Naive thymus-derived CD4-positive, alpha-beta T cell (primary cell): ENCODE data around the gene RUNX2. TPM values are rescaled to one million over a fixed set of nuclear protein-coding genes. Genes with fewer than 3 reads are reported as not detected.
A peak's percentile ranks its signal among the peaks of the same experiment; 100 is the strongest.

Experiments used
- ATAC-seq: fragments of 150-1000 bp; cut with Tn5 transposase; 2 replicates; pipeline ENCODE4 v1.10.0; 2021; ENCODE audit warnings: mild to moderate bottlenecking, moderate library complexity
- CTCF ChIA-PET: fragments of 350-600 bp; sonication (Branson Sonifier 250); formaldehyde crosslinking; loops from one replicate; lab custom pipeline; 2021; ENCODE audit warnings: antibody characterized with exemption; lab: Charles Lee
- POLR2A ChIA-PET: fragments of 350-600 bp; sonication (Branson Sonifier 250); formaldehyde crosslinking; loops from one replicate; lab custom pipeline; 2021; ENCODE audit warnings: antibody characterized with exemption, inconsistent platforms; lab: Charles Lee
- DNase-seq, 9 donors: peaks; one replicate each; pipeline versions ENCODE4 v3.0.0 to v3.0.0-alpha.2; 2020 to 2022; ENCODE audit warnings: mixed read lengths in 1 of 9
- H3K27ac ChIP-seq: one replicate; pipeline ENCODE4 v1.7.0; 2013; ENCODE audit warnings: mild to moderate bottlenecking, low read depth, low read length, moderate library complexity
- H3K27me3 ChIP-seq, 2 donors: one replicate each; pipeline ENCODE4 v1.7.0; 2013; ENCODE audit warnings: low read length in 2 of 2, mild to moderate bottlenecking in 2 of 2, moderate library complexity in 2 of 2; ENCODE audit not compliant: control insufficient read depth in 2 of 2, insufficient read depth in 2 of 2
- H3K36me3 ChIP-seq, 3 experiments: 1 replicate in 2 of 3; 2 replicates in 1 of 3; pipeline ENCODE4 v1.7.0; 2013; ENCODE audit warnings: low read length in 3 of 3, mild to moderate bottlenecking in 3 of 3, moderate library complexity in 1 of 3; ENCODE audit not compliant: insufficient read depth in 3 of 3, control insufficient read depth in 2 of 3
- H3K4me1 ChIP-seq, 2 donors: one replicate each; pipeline ENCODE4 v1.7.0; 2013; ENCODE audit warnings: low read length in 2 of 2, mild to moderate bottlenecking in 2 of 2, moderate library complexity in 1 of 2; ENCODE audit not compliant: control insufficient read depth in 2 of 2, insufficient read depth in 2 of 2
- H3K4me3 ChIP-seq: 2 replicates; pipeline ENCODE4 v1.7.0; 2013; ENCODE audit warnings: mild to moderate bottlenecking, low read length
- H3K9me3 ChIP-seq, 3 experiments: 1 replicate in 2 of 3; 2 replicates in 1 of 3; pipeline ENCODE4 v1.7.0; 2013; ENCODE audit warnings: low read length in 3 of 3; ENCODE audit not compliant: control insufficient read depth in 2 of 3
- H3K27ac Mint-ChIP-seq, 9 donors: one replicate each; pipeline ENCODE4 v1.8.0; 2020 to 2022; ENCODE audit warnings: mixed read lengths in 9 of 9, mild to moderate bottlenecking in 8 of 9, moderate library complexity in 5 of 9, inconsistent platforms in 2 of 9
- H3K27me3 Mint-ChIP-seq, 5 donors: one replicate each; pipeline ENCODE4 v1.8.0; 2021 to 2022; ENCODE audit warnings: mixed read lengths in 5 of 5, mild to moderate bottlenecking in 1 of 5
- H3K36me3 Mint-ChIP-seq, 5 donors: one replicate each; pipeline ENCODE4 v1.8.0; 2020 to 2022; ENCODE audit warnings: mixed read lengths in 5 of 5, mild to moderate bottlenecking in 3 of 5, inconsistent platforms in 1 of 5
- H3K4me1 Mint-ChIP-seq, 7 donors: one replicate each; pipeline ENCODE4 v1.8.0; 2020 to 2022; ENCODE audit warnings: mixed read lengths in 7 of 7, mild to moderate bottlenecking in 3 of 7, inconsistent platforms in 1 of 7
- H3K4me3 Mint-ChIP-seq, 10 donors: one replicate each; pipeline ENCODE4 v1.8.0; 2020 to 2022; ENCODE audit warnings: mild to moderate bottlenecking in 10 of 10, mixed read lengths in 10 of 10, moderate library complexity in 6 of 10, inconsistent platforms in 2 of 10
- H3K9me3 Mint-ChIP-seq, 11 donors: one replicate each; pipeline ENCODE4 v1.8.0; 2020 to 2022; ENCODE audit warnings: mixed read lengths in 11 of 11, mild to moderate bottlenecking in 4 of 11, inconsistent platforms in 1 of 11, moderate library complexity in 1 of 11
- intact Hi-C, 2 donors: fragments of 100-400 bp; cut with micrococcal nuclease; formaldehyde crosslinking; loops; one replicate each; pipeline ENCODE4 v1.15.1; 2023
- polyA plus RNA-seq, 2 donors: library from polyadenylated mRNA; unstranded; fragments of 300-500 nt; fragmentation: Illumina TruSeq; gene quantifications; one replicate each; pipeline ENCODE4 v1.2.3, GENCODE V29; 2021
- total RNA-seq, 6 experiments: library from RNA in 5 of 6; stranded (reverse) in 5 of 6; gene quantifications; 1 replicate in 5 of 6; 2 replicates in 1 of 6; pipeline ENCODE4 v1.2.3 and lab custom pipeline; 2021 to 2026

Gene RUNX2
- total and polyA plus RNA-seq, 7 experiments from 2014 or later, result 2.3 to 17.9 (median 13.9) TPM

DNA sequence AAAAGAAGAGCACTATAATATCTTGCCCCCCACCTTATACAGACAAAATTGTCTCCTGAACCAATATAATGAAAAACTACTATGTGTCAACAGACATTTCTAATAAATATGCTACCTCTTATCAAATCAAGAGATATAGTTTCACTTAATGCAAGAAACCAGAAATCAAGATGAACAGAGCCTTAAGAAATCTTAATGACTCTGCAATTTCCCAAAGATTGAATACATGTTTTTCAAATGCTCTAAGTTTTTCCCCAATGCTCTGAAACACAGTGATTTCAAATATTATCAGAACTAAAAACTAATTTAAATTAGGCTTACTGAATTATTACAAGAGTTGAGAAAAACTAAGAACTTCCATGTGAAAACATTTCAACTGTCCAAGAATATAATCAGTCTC lies 36.3 kb downstream of the RUNX2 start:
- Mint-ChIP-seq H3K4me3 (no peak overlapping the region), H3K36me3 (peaks cover 0 to 16% (median 3%) of the 10 kb centered on the region in 5 donors), H3K9me3 (no peaks in the 10 kb centered on the region), H3K27me3 (no peaks in the 10 kb centered on the region), H3K4me1 (peaks cover 0 to 15% (median 5%) of the 10 kb centered on the region in 7 donors), H3K27ac (no peak overlapping the region)
- ChIA-PET CTCF (no interaction called here), POLR2A (interaction anchor here (2.2 kb wide), 1 partner anchor 13 kb away, joined by 8 read pairs; the partner anchor contains the start of gene SUPT3H)
- Histone ChIP-seq H3K4me1 (no peaks in the 10 kb centered on the region), H3K4me3 (no peak overlapping the region), H3K27me3 (no peaks in the 10 kb centered on the region), H3K27ac (no peak overlapping the region), H3K36me3 (no peaks in the 10 kb centered on the region), H3K9me3 (no peaks in the 10 kb centered on the region)
- intact Hi-C loops, result no loop called here
- DNase-seq (no peak), ATAC-seq (no peak)

GRCh38 chr6:45365036-45365435 lies 36.9 kb downstream of the RUNX2 start:
- CTCF ChIA-PET, result no interaction called here
- peak; percentile 41 for ATAC-seq

GRCh38 chr6:45366534-45366933 lies 38.4 kb downstream of the RUNX2 start:
- Mint-ChIP-seq H3K27me3 (no peaks in the 10 kb centered on the region), H3K27ac (no peak overlapping the region), H3K4me3 (no peak overlapping the region), H3K9me3 (no peaks in the 10 kb centered on the region), H3K4me1 (peaks cover 0 to 27% (median 8%) of the 10 kb centered on the region in 7 donors), H3K36me3 (peaks cover 0 to 24% (median 0%) of the 10 kb centered on the region in 5 donors)
- ATAC-seq (no peak), DNase-seq (no peak)
- Histone ChIP-seq H3K4me3 (no peak overlapping the region), H3K36me3 (no peaks in the 10 kb centered on the region), H3K27me3 (no peaks in the 10 kb centered on the region), H3K9me3 (no peaks in the 10 kb centered on the region), H3K27ac (no peak overlapping the region), H3K4me1 (no peaks in the 10 kb centered on the region)
- CTCF ChIA-PET, result no interaction called here
- POLR2A ChIA-PET, result interaction anchor here (1.1 to 1.8 kb wide), 2 partner anchors 9 to 11 kb away, joined by 4 to 7 read pairs; partner anchors contain the start of gene SUPT3H
- intact Hi-C loops, result no loop called here

More at GRCh38 chr6:45365036-45365435, 36.9 kb downstream of the RUNX2 start:
- Histone ChIP-seq H3K9me3 (no peaks in the 10 kb centered on the region), H3K27ac (no peak overlapping the region), H3K27me3 (no peaks in the 10 kb centered on the region), H3K4me3 (no peak overlapping the region), H3K36me3 (no peaks in the 10 kb centered on the region), H3K4me1 (no peaks in the 10 kb centered on the region)
- POLR2A ChIA-PET, result interaction anchor here (1.8 kb wide), 1 partner anchor 11 kb away, joined by 7 read pairs; no protein-coding TSS in a partner anchor
- no peaks in the 10 kb centered on the region for H3K9me3 Mint-ChIP-seq
- peaks cover 0 to 22% (median 3%) of the 10 kb centered on the region in 5 donors for H3K36me3 Mint-ChIP-seq
- peaks cover 0 to 20% (median 5%) of the 10 kb centered on the region in 7 donors for H3K4me1 Mint-ChIP-seq
- no peak overlapping the region for H3K4me3 Mint-ChIP-seq
- no peak overlapping the region for H3K27ac Mint-ChIP-seq
- H3K27me3 Mint-ChIP-seq, result no peaks in the 10 kb centered on the region
- no peak for DNase-seq
- intact Hi-C loops, result no loop called here

DNA sequence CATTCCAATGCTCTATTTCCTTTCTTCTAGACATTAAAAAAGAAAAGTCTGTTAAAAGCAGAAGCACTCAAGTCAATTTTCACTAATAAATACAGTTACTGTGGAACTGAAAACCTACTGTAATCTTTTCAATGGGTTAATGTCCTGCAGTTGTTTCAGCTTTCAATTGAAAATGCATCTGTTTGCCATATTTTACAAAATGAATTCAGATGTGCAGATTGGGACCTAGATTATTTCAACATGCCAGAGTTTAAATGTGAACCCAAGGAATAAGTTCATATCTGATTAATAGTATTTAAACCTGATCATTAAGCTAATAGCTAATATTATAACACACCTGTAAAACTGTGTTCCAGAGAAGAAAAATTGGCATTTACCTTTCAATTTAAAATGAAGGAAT lies 39.9 kb downstream of the RUNX2 start:
- CTCF ChIA-PET, result no interaction called here
- Mint-ChIP-seq H3K9me3 (no peaks in the 10 kb centered on the region), H3K27ac (no peak overlapping the region)

GRCh38 chr6:45369870-45370269 lies 41.7 kb downstream of the RUNX2 start:
- Histone ChIP-seq H3K27ac (no peak overlapping the region), H3K9me3 (no peaks in the 10 kb centered on the region), H3K27me3 (no peaks in the 10 kb centered on the region), H3K36me3 (no peaks in the 10 kb centered on the region), H3K4me1 (no peaks in the 10 kb centered on the region), H3K4me3 (no peak overlapping the region)
- H3K9me3 Mint-ChIP-seq, result no peaks in the 10 kb centered on the region
- intact Hi-C loops, result loop anchor here (2.0 to 10.0 kb wide), 2 partner anchors 19 to 365 kb away; no protein-coding TSS in a partner anchor
- H3K36me3 Mint-ChIP-seq, result peaks cover 0 to 14% (median 0%) of the 10 kb centered on the region in 5 donors
- H3K4me3 Mint-ChIP-seq, result no peak overlapping the region
- ChIA-PET CTCF (interaction anchor here (2.0 kb wide), 1 partner anchor 9 kb away, joined by 5 read pairs; no protein-coding TSS in a partner anchor), POLR2A (interaction anchor here (0.6 kb wide), 1 partner anchor 68 kb away, joined by 3 read pairs; no protein-coding TSS in a partner anchor)
- DNase-seq (no peak), ATAC-seq (no peak)
- no peaks in the 10 kb centered on the region for H3K27me3 Mint-ChIP-seq
- H3K27ac Mint-ChIP-seq, result peak overlapping the region in 1 of 9 donors; percentile 20
- peaks cover 0 to 25% (median 9%) of the 10 kb centered on the region in 7 donors for H3K4me1 Mint-ChIP-seq

More for the DNA sequence above, 39.9 kb downstream of the RUNX2 start:
- DNase-seq (no peak), ATAC-seq (no peak)
- Mint-ChIP-seq H3K4me1 (peaks cover 0 to 25% (median 8%) of the 10 kb centered on the region in 7 donors), H3K36me3 (peaks cover 0 to 17% (median 0%) of the 10 kb centered on the region in 5 donors), H3K27me3 (no peaks in the 10 kb centered on the region), H3K4me3 (no peak overlapping the region)
- POLR2A ChIA-PET, result no interaction called here
- Histone ChIP-seq H3K4me3 (no peak overlapping the region), H3K9me3 (no peaks in the 10 kb centered on the region), H3K4me1 (no peaks in the 10 kb centered on the region), H3K27ac (no peak overlapping the region), H3K27me3 (no peaks in the 10 kb centered on the region), H3K36me3 (no peaks in the 10 kb centered on the region)
- intact Hi-C loops, result loop anchor here in 1 of 2 donors (2.0 kb wide), 1 partner anchor 17 kb away; no protein-coding TSS in a partner anchor

GRCh38 chr6:45371924-45372573 lies 43.9 kb downstream of the RUNX2 start:
- no peaks in the 10 kb centered on the region for H3K9me3 ChIP-seq
- ChIA-PET CTCF (interaction anchor here (1.5 kb wide), 1 partner anchor 343 kb away, joined by 5 read pairs; no protein-coding TSS in a partner anchor), POLR2A (no interaction called here)
- no peaks in the 10 kb centered on the region for H3K27me3 ChIP-seq
- peaks cover 9 to 37% (median 23%) of the 10 kb centered on the region in 7 donors for H3K4me1 Mint-ChIP-seq
- intact Hi-C loops, result loop anchor here in 1 of 2 donors (10.0 kb wide), 1 partner anchor 367 kb away; no protein-coding TSS in a partner anchor
- no peak overlapping the region for H3K4me3 ChIP-seq
- ATAC-seq (no peak), DNase-seq (no peak)
- peaks cover 0 to 14% (median 0%) of the 10 kb centered on the region in 5 donors for H3K36me3 Mint-ChIP-seq
- no peak overlapping the region for H3K27ac ChIP-seq
- H3K27ac Mint-ChIP-seq, result no peak overlapping the region
- H3K27me3 Mint-ChIP-seq, result no peaks in the 10 kb centered on the region
- no peaks in the 10 kb centered on the region for H3K9me3 Mint-ChIP-seq
- H3K36me3 ChIP-seq, result no peaks in the 10 kb centered on the region
- H3K4me1 ChIP-seq, result peaks cover 0 to 7% of the 10 kb centered on the region in 2 donors
- H3K4me3 Mint-ChIP-seq, result no peak overlapping the region
